GM12864 (cell line): ENCODE measurements around the gene SAMD11.

Source experiments
- DNase-seq: peaks from one replicate; pipeline ENCODE4 v3.0.0-alpha.2; 2011; ENCODE audit warnings: low read depth
- H3K4me3 ChIP-seq: 2 replicates; pipeline ENCODE4 v1.5.1; 2011; ENCODE audit warnings: mild to moderate bottlenecking, low read depth, low read length, control low read depth
- CTCF ChIP-seq: IDR thresholded peaks from 2 replicates; pipeline ENCODE4 v1.5.1; 2011; ENCODE audit warnings: low read depth, mild to moderate bottlenecking, moderate library complexity, low read length, control low read depth, inconsistent platforms; ENCODE audit errors: missing control alignments

SAMD11 gene

DNA sequence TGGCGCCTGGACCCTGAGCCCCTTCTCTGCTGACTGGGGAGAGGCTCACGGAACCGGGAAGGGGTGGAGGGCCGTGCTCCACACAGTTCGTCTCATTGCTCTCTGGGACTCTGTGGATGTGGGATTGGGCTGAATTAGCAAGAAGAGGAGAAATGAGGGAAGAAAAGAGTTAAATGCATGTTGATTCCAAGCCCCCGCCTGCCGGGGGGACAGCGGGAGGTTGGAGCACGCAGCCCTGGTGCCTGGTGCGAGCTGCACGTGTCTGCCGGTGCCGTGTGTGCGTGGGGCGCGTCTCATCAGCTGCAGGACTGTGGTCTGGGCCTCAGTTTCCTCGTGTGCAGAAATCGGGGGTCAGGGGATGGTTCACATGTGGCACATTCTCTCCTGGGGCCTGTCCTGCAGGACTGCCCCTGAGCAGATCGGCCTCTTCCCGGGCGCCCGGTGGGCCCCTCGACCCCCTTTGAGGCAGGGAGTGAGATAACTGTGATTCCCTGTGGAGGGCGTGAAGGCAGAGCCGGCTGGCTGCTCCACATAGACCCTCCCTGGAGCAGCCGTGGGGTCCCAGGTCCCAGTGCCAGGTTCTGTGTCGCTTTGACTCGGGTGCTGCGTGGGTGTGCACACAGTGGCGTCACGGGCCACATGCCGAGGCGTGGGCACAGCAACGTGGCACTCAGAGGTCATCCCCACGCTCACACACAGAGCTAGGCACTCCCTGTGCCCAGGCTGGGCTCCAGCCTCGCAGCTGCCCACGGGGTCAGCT lies 11.4 kb downstream of the SAMD11 start:
- DNase-seq, result no peak
- no peak for TF ChIP-seq CTCF
- H3K4me3 ChIP-seq, result no peak overlapping the region

- no peak for DNase-seq
- no peak overlapping the region for H3K4me3 ChIP-seq
- no peak for TF ChIP-seq CTCF
Observed at GRCh38 chr1:935751-936231, 12.1 kb downstream of the SAMD11 start.

- TF ChIP-seq CTCF, result no peak
- no peak overlapping the region for H3K4me3 ChIP-seq
Observed at GRCh38 chr1:936348-937264, 12.9 kb downstream of the SAMD11 start.

GRCh38 chr1:937521-937920 lies 13.8 kb downstream of the SAMD11 start:
- no peak for DNase-seq
- H3K4me3 ChIP-seq, result no peak overlapping the region
- TF ChIP-seq CTCF, result no peak

More at GRCh38 chr1:936348-937264, 12.9 kb downstream of the SAMD11 start:
- no peak for DNase-seq

GRCh38 chr1:938088-938683 lies 14.5 kb downstream of the SAMD11 start:
- no peak for DNase-seq
- no peak overlapping the region for H3K4me3 ChIP-seq
- TF ChIP-seq CTCF, result peak; percentile 30

GRCh38 chr1:938711-939489 lies 15.2 kb downstream of the SAMD11 start:
- no peak for DNase-seq
- peak; percentile 19 for TF ChIP-seq CTCF
- no peak overlapping the region for H3K4me3 ChIP-seq
